Stomach (tissue), 9 donors: Measurements from ENCODE around the gene ASS1. TPM values are rescaled to one million over a fixed set of nuclear protein-coding genes. Genes with fewer than 3 reads are reported as not detected.

Source experiments
- DNase-seq, 2 donors: peaks; one replicate each; pipeline versions ENCODE4 v3.0.0 to v3.0.0-alpha.2; 2013 to 2019
- H3K27ac ChIP-seq, 5 donors: fragments of 200-600 bp in 4 of 5; sonication (generic) in 4 of 5; one replicate each; pipeline ENCODE4 v1.5.1; 2013 to 2019; ENCODE audit warnings: mild to moderate bottlenecking in 1 of 5, moderate library complexity in 1 of 5
- H3K27me3 ChIP-seq, 3 donors: fragments of 200-600 bp; sonication (generic); one replicate each; pipeline ENCODE4 v1.5.1; 2017 to 2019; ENCODE audit warnings: mixed run types in 1 of 3
- H3K36me3 ChIP-seq, 4 donors: fragments of 200-600 bp; sonication (generic); 1 replicate in 3 of 4; 2 replicates in 1 of 4; pipeline ENCODE4 v1.5.1; 2016 to 2019
- H3K4me1 ChIP-seq, 4 donors: fragments of 200-600 bp; sonication (generic); one replicate each; pipeline ENCODE4 v1.5.1; 2016 to 2019
- H3K4me3 ChIP-seq, 4 donors: fragments of 200-600 bp; sonication (generic) in 3 of 4; one replicate each; pipeline ENCODE4 v1.5.1; 2016 to 2019; ENCODE audit warnings: mild to moderate bottlenecking in 1 of 4
- H3K9me3 ChIP-seq, 4 donors: fragments of 200-600 bp; sonication (generic); one replicate each; pipeline ENCODE4 v1.5.1; 2016 to 2019
- CTCF ChIP-seq, 7 experiments: fragments of 450-650 bp in 4 of 7; fragments of 200-600 bp in 3 of 7; sonication (generic) in 3 of 7; IDR thresholded peaks; one replicate each; pipeline ENCODE4 v1.5.1; 2016 to 2019; ENCODE audit warnings: antibody characterized with exemption in 7 of 7, control low read depth in 2 of 7, mild to moderate bottlenecking in 1 of 7
- EP300 ChIP-seq: sonication (generic); formaldehyde crosslinking; IDR thresholded peaks from one replicate; pipeline ENCODE4 v1.6.1; 2017; ENCODE audit warnings: antibody characterized with exemption
- POLR2A ChIP-seq, 4 donors: fragments of 450-650 bp; IDR thresholded peaks; one replicate each; pipeline ENCODE4 v1.6.1; 2016; ENCODE audit warnings: antibody characterized with exemption in 4 of 4, control low read depth in 2 of 4, mild to moderate bottlenecking in 1 of 4, moderate library complexity in 1 of 4
- POLR2AphosphoS5 ChIP-seq, 3 donors: sonication (generic); formaldehyde crosslinking; IDR thresholded peaks; one replicate each; pipeline ENCODE4 v1.6.1; 2016; ENCODE audit warnings: antibody characterized with exemption in 3 of 3
- WGBS, 5 donors: extraction: QIAGEN DNeasy Blood & Tissue Kit in 3 of 5; methylation state at CpG; one replicate each; pipeline versions ENCODE4 v1.1.5 to v1.1.7; 2013 to 2018; 5-methylcytosine and 5-hydroxymethylcytosine counted together
- intact Hi-C: fragments of 100-400 bp; cut with DNase I; formaldehyde crosslinking; loops from one replicate; pipeline ENCODE4 v1.15.1; 2023; ENCODE audit warnings: low total_unique reads
- polyA plus RNA-seq, 3 donors: library from polyadenylated mRNA; stranded (reverse); fragments of 200-250 nt; gene quantifications; one replicate each; pipeline ENCODE4 v1.2.3, GENCODE V29; 2013
- total RNA-seq, 5 donors: library from RNA; depleted of rRNA; stranded (reverse); fragments of >200 nt; gene quantifications; one replicate each; pipeline versions ENCODE4 v1.1.0 to v1.2.3, GENCODE V29; 2014 to 2016
- donor health status: healthy with polysubstance abuse.
- donor health status: Bipolar disorder and iron deficiency.
- donor health status: healthy.

ASS1 gene
- total and polyA plus RNA-seq, 8 donors: 9.8 to 147 (median 60.1) TPM

GRCh38 chr9:130474106-130474505, 29.3 kb downstream of the ASS1 start:
- no peak overlapping the region for H3K27ac ChIP-seq
- no peaks in the 10 kb centered on the region for H3K4me1 ChIP-seq
- peaks cover 7 to 78% (median 62%) of the 10 kb centered on the region in 4 donors for H3K36me3 ChIP-seq
- 65 to 74% (median 70%) methylated on average over 13 to 15 of the region's 15 CpGs for WGBS, 5 donors
- DNase-seq: no peak
- no peak overlapping the region for H3K4me3 ChIP-seq
- H3K27me3 ChIP-seq: peaks cover 0 to 15% (median 0%) of the 10 kb centered on the region in 3 donors
- TF ChIP-seq EP300 (no peak), CTCF (IDR thresholded peaks at IDR 0.05) (no peak), POLR2AphosphoS5 (IDR thresholded peaks at IDR 0.05) (no peak), POLR2A (IDR thresholded peaks at IDR 0.05) (no peak)
- intact Hi-C loops: no loop called here
- H3K9me3 ChIP-seq: no peaks in the 10 kb centered on the region

- H3K9me3 ChIP-seq: no peaks in the 10 kb centered on the region
Measured at GRCh38 chr9:130476151-130476730, 31.5 kb downstream of the ASS1 start.

GRCh38 chr9:130477564-130477963, 32.8 kb downstream of the ASS1 start:
- DNase-seq: no peak

More at GRCh38 chr9:130476151-130476730, 31.5 kb downstream of the ASS1 start:
- no peak overlapping the region for H3K27ac ChIP-seq
- peaks cover 0 to 8% (median 0%) of the 10 kb centered on the region in 3 donors for H3K27me3 ChIP-seq
- 84 to 89% (median 88%) methylated on average over 21 of the region's 21 CpGs for WGBS, 5 donors
- no peak for DNase-seq
- intact Hi-C loops: no loop called here
- no peaks in the 10 kb centered on the region for H3K4me1 ChIP-seq
- H3K36me3 ChIP-seq: peaks cover 0 to 80% (median 62%) of the 10 kb centered on the region in 4 donors
- TF ChIP-seq CTCF (IDR thresholded peaks at IDR 0.05): no peak
- TF ChIP-seq POLR2AphosphoS5 (IDR thresholded peaks at IDR 0.05): no peak
- no peak for TF ChIP-seq EP300
- no peak for TF ChIP-seq POLR2A (IDR thresholded peaks at IDR 0.05)
- no peak overlapping the region for H3K4me3 ChIP-seq

GRCh38 chr9:130478152-130478551, 33.4 kb downstream of the ASS1 start:
- H3K4me3 ChIP-seq: no peak overlapping the region
- H3K36me3 ChIP-seq: peaks cover 0 to 85% (median 59%) of the 10 kb centered on the region in 4 donors
- no peaks in the 10 kb centered on the region for H3K9me3 ChIP-seq
- H3K27me3 ChIP-seq: peaks cover 0 to 5% (median 0%) of the 10 kb centered on the region in 3 donors
- no peaks in the 10 kb centered on the region for H3K4me1 ChIP-seq
- DNase-seq: no peak
- intact Hi-C loops: no loop called here
- H3K27ac ChIP-seq: no peak overlapping the region
- TF ChIP-seq POLR2A (IDR thresholded peaks at IDR 0.05) (no peak), EP300 (no peak), CTCF (IDR thresholded peaks at IDR 0.05) (no peak), POLR2AphosphoS5 (IDR thresholded peaks at IDR 0.05) (no peak)
- WGBS, 5 donors: 88 to 97% (median 91%) methylated on average over 9 of the region's 9 CpGs

More at GRCh38 chr9:130477564-130477963, 32.8 kb downstream of the ASS1 start:
- Histone ChIP-seq H3K36me3 (peaks cover 0 to 83% (median 61%) of the 10 kb centered on the region in 4 donors), H3K4me1 (no peaks in the 10 kb centered on the region), H3K27ac (no peak overlapping the region), H3K9me3 (no peaks in the 10 kb centered on the region), H3K27me3 (peaks cover 0 to 8% (median 0%) of the 10 kb centered on the region in 3 donors), H3K4me3 (no peak overlapping the region)
- WGBS, 5 donors: 78 to 92% (median 91%) methylated on average over 11 to 12 of the region's 12 CpGs
- TF ChIP-seq POLR2A (IDR thresholded peaks at IDR 0.05) (no peak), CTCF (IDR thresholded peaks at IDR 0.05) (no peak), EP300 (no peak), POLR2AphosphoS5 (IDR thresholded peaks at IDR 0.05) (no peak)
- intact Hi-C loops: no loop called here
